Gastrocnemius medialis (tissue), 4 donors: ENCODE results near the gene DUSP16. TPM values are rescaled to one million over a fixed set of nuclear protein-coding genes. Genes with fewer than 3 reads are reported as not detected.
"Not testable (repeated sequence)": the region's sequence is repeated elsewhere in the genome, so short reads cannot be mapped to it uniquely, and the experiment has no call there.

ENCODE experiments used
- ATAC-seq, 2 donors: fragments of 150-250 bp; one replicate each; pipeline ENCODE4 v1.9.1; 2016
- DNase-seq, 2 donors: peaks; one replicate each; pipeline ENCODE4 v3.0.0-alpha.2; 2019
- H3K27ac ChIP-seq, 4 donors: fragments of 200-600 bp; sonication (generic); 1 replicate in 1 of 4; 2 replicates in 3 of 4; pipeline ENCODE4 v1.5.1; 2016 to 2018; ENCODE audit warnings: mild to moderate bottlenecking in 2 of 4, moderate library complexity in 1 of 4
- H3K27me3 ChIP-seq, 3 donors: fragments of 200-600 bp; sonication (generic) in 2 of 3; 1 replicate in 1 of 3; 2 replicates in 2 of 3; pipeline versions ENCODE4 v1.5.1 to v1.6.0; 2016 to 2019; ENCODE audit warnings: mild to moderate bottlenecking in 1 of 3, moderate library complexity in 1 of 3
- H3K36me3 ChIP-seq, 2 donors: fragments of 200-600 bp; sonication (generic) in 1 of 2; one replicate each; pipeline ENCODE4 v1.5.1; 2017 to 2018
- H3K4me1 ChIP-seq, 2 donors: fragments of 200-600 bp; sonication (generic) in 1 of 2; one replicate each; pipeline ENCODE4 v1.5.1; 2016 to 2017; ENCODE audit warnings: mild to moderate bottlenecking in 2 of 2
- H3K4me3 ChIP-seq, 4 donors: fragments of 200-600 bp; sonication (generic) in 3 of 4; 1 replicate in 1 of 4; 2 replicates in 3 of 4; pipeline ENCODE4 v1.5.1; 2016 to 2019; ENCODE audit warnings: mild to moderate bottlenecking in 2 of 4
- H3K9me3 ChIP-seq, 3 donors: fragments of 200-600 bp; sonication (generic) in 2 of 3; 1 replicate in 1 of 3; 2 replicates in 2 of 3; pipeline ENCODE4 v1.5.1; 2016 to 2019
- POLR2A ChIP-seq, 2 donors: fragments of 450-650 bp; IDR thresholded peaks; one replicate each; pipeline ENCODE4 v1.6.1; 2017; ENCODE audit warnings: antibody characterized with exemption in 2 of 2, mild to moderate bottlenecking in 2 of 2, moderate library complexity in 2 of 2
- in situ Hi-C, 4 donors: fragments of 200-750 bp; cut with MboI; loops; one replicate each; pipeline versions ENCODE4 v1.15.0 to v1.8.0; 2017; ENCODE audit warnings: low sequenced_read_pairs in 4 of 4
- intact Hi-C: fragments of 100-400 bp; cut with DNase I; formaldehyde crosslinking; loops from one replicate; pipeline ENCODE4 v1.15.1; 2023; ENCODE audit warnings: low total_unique reads
- total RNA-seq, 4 donors: library from RNA; depleted of rRNA; stranded (reverse); fragments of >200 nt; gene quantifications; one replicate each; pipeline versions ENCODE4 v1.1.0 to v1.2.3, GENCODE V29; 2016
- TF ChIP-seq, protein P1 (sequence below), 5 experiments: fragments of 450-650 bp in 3 of 5; fragments of 200-600 bp in 2 of 5; sonication (generic) in 2 of 5; IDR thresholded peaks in 4 of 5; conservative IDR thresholded peaks in 1 of 5; 1 replicate in 4 of 5; 2 replicates in 1 of 5; pipeline ENCODE4 v1.5.1; 2016 to 2019; ENCODE audit warnings: antibody characterized with exemption in 5 of 5, mild to moderate bottlenecking in 3 of 5, moderate library complexity in 3 of 5

DUSP16 gene
- total RNA-seq, 4 donors from 2014 or later = 10.9 to 15.7 (median 13.3) TPM

DNA sequence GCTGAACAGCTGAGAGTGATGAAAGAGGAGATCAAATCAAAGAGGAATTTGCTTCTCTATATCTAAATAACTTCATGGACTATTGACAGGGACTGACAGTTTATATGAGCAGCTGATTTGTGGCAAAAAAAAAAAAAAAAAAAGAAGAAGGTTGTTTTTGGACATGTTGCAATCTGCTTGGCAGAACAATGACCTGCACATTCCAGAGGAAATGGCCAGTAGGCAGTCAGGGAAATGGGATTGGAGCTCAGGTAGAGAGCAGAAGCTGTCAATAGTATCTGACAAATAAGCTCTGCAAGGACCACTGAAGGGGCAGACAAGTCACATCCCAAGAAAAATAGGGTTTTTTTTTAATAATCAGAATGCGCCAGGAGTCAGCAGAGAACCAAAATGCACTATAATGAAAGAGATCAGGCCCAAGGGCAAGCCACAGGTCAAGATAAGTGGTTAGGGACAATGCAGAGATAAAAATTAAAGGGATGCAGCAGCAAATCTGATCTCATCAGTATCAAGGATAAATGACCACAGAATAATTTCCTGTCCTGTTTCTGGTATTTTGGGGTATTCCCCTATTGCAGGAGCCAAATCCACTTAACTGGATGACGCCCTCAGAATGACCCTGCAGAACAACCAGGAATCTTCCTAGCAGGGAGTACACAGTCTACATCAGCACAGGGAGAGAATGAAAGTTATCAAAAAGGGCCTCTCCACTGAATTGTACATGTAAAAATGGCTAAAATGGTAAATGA, 22.6 kb upstream of the DUSP16 start:
- Histone ChIP-seq H3K36me3 (no peaks in the 10 kb centered on the region), H3K4me3 (no peak overlapping the region), H3K27ac (no peak overlapping the region), H3K9me3 (no peaks in the 10 kb centered on the region), H3K4me1 (no peaks in the 10 kb centered on the region), H3K27me3 (no peaks in the 10 kb centered on the region)
- in situ Hi-C loops (no loop called here), intact Hi-C loops (no loop called here)
- ATAC-seq (peak in 1 of 2 donors; percentile 27), DNase-seq (no peak)
- no peak for TF ChIP-seq POLR2A (IDR thresholded peaks at IDR 0.05)
- TF ChIP-seq, protein P1, sequence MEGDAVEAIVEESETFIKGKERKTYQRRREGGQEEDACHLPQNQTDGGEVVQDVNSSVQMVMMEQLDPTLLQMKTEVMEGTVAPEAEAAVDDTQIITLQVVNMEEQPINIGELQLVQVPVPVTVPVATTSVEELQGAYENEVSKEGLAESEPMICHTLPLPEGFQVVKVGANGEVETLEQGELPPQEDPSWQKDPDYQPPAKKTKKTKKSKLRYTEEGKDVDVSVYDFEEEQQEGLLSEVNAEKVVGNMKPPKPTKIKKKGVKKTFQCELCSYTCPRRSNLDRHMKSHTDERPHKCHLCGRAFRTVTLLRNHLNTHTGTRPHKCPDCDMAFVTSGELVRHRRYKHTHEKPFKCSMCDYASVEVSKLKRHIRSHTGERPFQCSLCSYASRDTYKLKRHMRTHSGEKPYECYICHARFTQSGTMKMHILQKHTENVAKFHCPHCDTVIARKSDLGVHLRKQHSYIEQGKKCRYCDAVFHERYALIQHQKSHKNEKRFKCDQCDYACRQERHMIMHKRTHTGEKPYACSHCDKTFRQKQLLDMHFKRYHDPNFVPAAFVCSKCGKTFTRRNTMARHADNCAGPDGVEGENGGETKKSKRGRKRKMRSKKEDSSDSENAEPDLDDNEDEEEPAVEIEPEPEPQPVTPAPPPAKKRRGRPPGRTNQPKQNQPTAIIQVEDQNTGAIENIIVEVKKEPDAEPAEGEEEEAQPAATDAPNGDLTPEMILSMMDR (IDR thresholded peaks at IDR 0.05 in 4 of 5, conservative IDR thresholded peaks at IDR 0.05 in 1 of 5) = no peak

DNA sequence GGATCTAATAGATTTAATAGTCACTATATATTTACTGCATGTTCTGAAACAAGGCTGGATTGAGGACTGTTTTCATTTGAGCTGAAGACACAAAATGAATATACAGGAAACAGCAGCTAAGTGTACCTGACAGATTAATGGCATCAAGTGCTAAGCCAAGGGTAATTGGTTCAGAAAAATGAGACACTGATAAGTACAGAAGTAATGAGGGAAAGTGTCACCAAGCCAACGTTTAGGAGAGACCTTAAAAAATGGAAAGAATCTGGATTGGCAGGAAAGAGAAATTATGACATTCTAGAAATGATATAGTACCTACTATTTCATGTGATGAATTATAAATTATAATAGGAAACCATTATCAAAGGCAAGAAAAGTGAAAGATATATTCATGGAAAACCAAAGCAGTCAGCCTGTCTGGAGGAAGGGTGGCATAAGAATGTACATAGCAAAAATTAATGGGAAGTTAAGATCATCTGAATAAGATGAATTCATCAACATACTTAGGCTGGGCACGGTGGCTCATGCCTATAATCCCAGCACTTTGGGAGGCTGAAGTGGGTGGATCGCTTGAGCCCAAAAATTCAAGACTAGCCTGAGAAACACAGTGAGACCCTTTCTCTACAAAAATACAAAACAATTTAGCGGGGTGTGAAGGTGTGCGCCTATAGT, 21.0 kb upstream of the DUSP16 start:
- H3K4me1 ChIP-seq = no peaks in the 10 kb centered on the region
- TF ChIP-seq POLR2A (IDR thresholded peaks at IDR 0.05) = no peak
- TF ChIP-seq, protein P1 (IDR thresholded peaks at IDR 0.05 in 4 of 5, conservative IDR thresholded peaks at IDR 0.05 in 1 of 5) = no peak
- H3K27ac ChIP-seq = no peak overlapping the region
- H3K9me3 ChIP-seq = no peaks in the 10 kb centered on the region
- intact Hi-C loops = no loop called here
- ATAC-seq (no peak), DNase-seq (no peak)
- in situ Hi-C loops = no loop called here
- H3K27me3 ChIP-seq = no peaks in the 10 kb centered on the region
- no peak overlapping the region for H3K4me3 ChIP-seq
- no peaks in the 10 kb centered on the region for H3K36me3 ChIP-seq

DNA sequence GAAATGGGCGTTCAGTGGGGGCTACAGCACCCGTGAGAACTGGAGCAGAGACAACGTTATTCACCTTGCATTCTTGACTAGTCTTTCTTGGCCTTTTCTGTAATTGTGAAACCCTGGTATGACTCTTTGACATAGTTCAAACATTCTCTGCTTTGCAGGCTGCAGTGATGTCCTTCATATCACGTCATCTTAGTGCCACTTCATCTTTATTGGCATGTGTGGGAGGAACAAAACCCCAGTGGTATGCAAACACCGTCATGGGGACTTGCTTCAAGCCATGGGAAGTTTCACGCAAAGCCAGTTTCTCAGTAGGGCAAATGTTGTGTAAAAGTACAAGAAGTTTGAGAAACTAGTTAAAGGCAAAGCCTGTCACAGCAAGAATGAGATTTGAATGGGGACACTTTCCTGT, 20.2 kb upstream of the DUSP16 start:
- no peak for ATAC-seq
- Histone ChIP-seq H3K36me3 (no peaks in the 10 kb centered on the region), H3K9me3 (no peaks in the 10 kb centered on the region), H3K27me3 (no peaks in the 10 kb centered on the region), H3K4me1 (no peaks in the 10 kb centered on the region), H3K27ac (no peak overlapping the region), H3K4me3 (no peak overlapping the region)
- TF ChIP-seq, protein P1 (IDR thresholded peaks at IDR 0.05 in 4 of 5, conservative IDR thresholded peaks at IDR 0.05 in 1 of 5) = no peak
- TF ChIP-seq POLR2A (IDR thresholded peaks at IDR 0.05) = no peak
- in situ Hi-C loops (no loop called here), intact Hi-C loops (no loop called here)
- no peak for DNase-seq

- intact Hi-C loops = no loop called here
- DNase-seq = no peak
- Histone ChIP-seq H3K27me3 (no peaks in the 10 kb centered on the region), H3K27ac (no peak overlapping the region), H3K4me1 (no peaks in the 10 kb centered on the region), H3K4me3 (no peak overlapping the region), H3K9me3 (no peaks in the 10 kb centered on the region), H3K36me3 (no peaks in the 10 kb centered on the region)
- no peak for ATAC-seq
- TF ChIP-seq, protein P1 (IDR thresholded peaks at IDR 0.05 in 4 of 5, conservative IDR thresholded peaks at IDR 0.05 in 1 of 5) = no peak
- no peak for TF ChIP-seq POLR2A (IDR thresholded peaks at IDR 0.05)
- in situ Hi-C loops = no loop called here
These were observed 19.7 kb upstream of the DUSP16 start for GRCh38 chr12:12582193-12582881.

DNA sequence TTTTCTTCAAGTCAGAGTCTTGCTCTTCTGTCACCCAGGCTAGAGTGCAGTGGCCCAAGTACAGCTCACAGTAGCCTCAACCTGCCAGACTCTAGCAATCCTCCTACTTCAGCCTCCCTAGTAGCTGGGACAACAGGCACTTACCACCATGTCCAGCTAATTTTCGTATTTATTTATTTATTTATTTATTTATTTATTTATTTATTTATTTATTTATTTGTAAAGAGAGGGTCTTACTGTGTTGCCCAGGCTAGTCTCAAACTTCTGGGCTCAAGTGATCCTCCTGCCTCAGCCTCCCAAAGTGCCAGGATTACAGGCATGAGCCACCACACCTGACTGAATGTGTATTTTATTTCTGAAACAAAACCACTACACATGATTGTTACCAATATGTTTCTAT, 18.1 kb upstream of the DUSP16 start:
- H3K4me1 ChIP-seq, in situ Hi-C loops, H3K27ac ChIP-seq, intact Hi-C loops, H3K27me3 ChIP-seq, H3K9me3 ChIP-seq, H3K36me3 ChIP-seq, DNase-seq, ATAC-seq, H3K4me3 ChIP-seq: not testable (repeated sequence)
